ENCODE results near the gene SHKBP1.
"Not testable (repeated sequence)": the region's sequence is repeated elsewhere in the genome, so short reads cannot be mapped to it uniquely, and the experiment has no call there.

The SHKBP1 gene

GRCh38 chr19:40533508-40533907 is 43.2 kb upstream of the SHKBP1 start:
- Histone ChIP-seq H3K36me3 (ENCODE audit: control insufficient read depth, insufficient read depth, low read length) (no peaks in the 10 kb centered on the region), H3K27me3 (replicated peaks; ENCODE audit: control insufficient read depth, insufficient read depth, low read length) (no peaks in the 10 kb centered on the region; the same call in 1 of the 2 replicates), H3K4me3 (replicated peaks; ENCODE audit: low read depth, low read length) (no peak overlapping the region)
- DNase-seq (ENCODE audit: extremely low read depth, insufficient read length), result no peak
- TF ChIP-seq CTCF (IDR thresholded peaks at IDR 0.05; ENCODE audit: insufficient read depth, low read length, poor library complexity, severe bottlenecking), result no peak

GRCh38 chr19:40534148-40534547 is 42.5 kb upstream of the SHKBP1 start:
- H3K36me3 ChIP-seq (ENCODE audit: control insufficient read depth, insufficient read depth, low read length), result no peaks in the 10 kb centered on the region
- DNase-seq (ENCODE audit: extremely low read depth, insufficient read length), result no peak
- H3K27me3 ChIP-seq (replicated peaks; ENCODE audit: control insufficient read depth, insufficient read depth, low read length), result no peaks in the 10 kb centered on the region; the same call in 1 of the 2 replicates
- no peak overlapping the region for H3K4me3 ChIP-seq (replicated peaks; ENCODE audit: low read depth, low read length)
- no peak for TF ChIP-seq CTCF (IDR thresholded peaks at IDR 0.05; ENCODE audit: insufficient read depth, low read length, poor library complexity, severe bottlenecking)

GRCh38 chr19:40539070-40539469 is 37.6 kb upstream of the SHKBP1 start:
- DNase-seq (ENCODE audit: extremely low read depth, insufficient read length), result no peak
- TF ChIP-seq CTCF (IDR thresholded peaks at IDR 0.05; ENCODE audit: insufficient read depth, low read length, poor library complexity, severe bottlenecking), result no peak
- H3K27me3 ChIP-seq (replicated peaks; ENCODE audit: control insufficient read depth, insufficient read depth, low read length), result no peaks in the 10 kb centered on the region
- no peak overlapping the region for H3K4me3 ChIP-seq (replicated peaks; ENCODE audit: low read depth, low read length)
- no peaks in the 10 kb centered on the region for H3K36me3 ChIP-seq (ENCODE audit: control insufficient read depth, insufficient read depth, low read length)

- Histone ChIP-seq H3K4me3 (replicated peaks; ENCODE audit: low read depth, low read length) (no peak overlapping the region), H3K27me3 (replicated peaks; ENCODE audit: control insufficient read depth, insufficient read depth, low read length) (no peaks in the 10 kb centered on the region), H3K36me3 (ENCODE audit: control insufficient read depth, insufficient read depth, low read length) (no peaks in the 10 kb centered on the region)
- TF ChIP-seq CTCF (IDR thresholded peaks at IDR 0.05; ENCODE audit: insufficient read depth, low read length, poor library complexity, severe bottlenecking), result no peak
- DNase-seq (ENCODE audit: extremely low read depth, insufficient read length), result no peak
Measured at GRCh38 chr19:40542202-40542859, 34.3 kb upstream of the SHKBP1 start.

GRCh38 chr19:40543029-40543597 is 33.6 kb upstream of the SHKBP1 start:
- no peaks in the 10 kb centered on the region for H3K27me3 ChIP-seq (replicated peaks; ENCODE audit: control insufficient read depth, insufficient read depth, low read length)
- H3K36me3 ChIP-seq (ENCODE audit: control insufficient read depth, insufficient read depth, low read length), result no peaks in the 10 kb centered on the region
- H3K4me3 ChIP-seq (replicated peaks; ENCODE audit: low read depth, low read length), result no peak overlapping the region
- DNase-seq (ENCODE audit: extremely low read depth, insufficient read length), result no peak
- no peak for TF ChIP-seq CTCF (IDR thresholded peaks at IDR 0.05; ENCODE audit: insufficient read depth, low read length, poor library complexity, severe bottlenecking)

- DNase-seq (ENCODE audit: extremely low read depth, insufficient read length); H3K27me3 ChIP-seq (replicated peaks; ENCODE audit: control insufficient read depth, insufficient read depth, low read length); H3K4me3 ChIP-seq (replicated peaks; ENCODE audit: low read depth, low read length); H3K36me3 ChIP-seq (ENCODE audit: control insufficient read depth, insufficient read depth, low read length): not testable (repeated sequence)
Measured at GRCh38 chr19:40546153-40546841, 30.4 kb upstream of the SHKBP1 start.

GRCh38 chr19:40547190-40547589 is 29.5 kb upstream of the SHKBP1 start:
- not testable (repeated sequence) for DNase-seq (ENCODE audit: extremely low read depth, insufficient read length); H3K27me3 ChIP-seq (replicated peaks; ENCODE audit: control insufficient read depth, insufficient read depth, low read length); H3K36me3 ChIP-seq (ENCODE audit: control insufficient read depth, insufficient read depth, low read length); H3K4me3 ChIP-seq (replicated peaks; ENCODE audit: low read depth, low read length)
